Hematopoietic multipotent progenitor cell treated with erythropoietin and hydrocortisone succinate and interleukin-3 and kit ligand, for 17 days (in vitro differentiated cells): ENCODE results near the gene CLDN20.
"Not testable (repeated sequence)": the region's sequence is repeated elsewhere in the genome, so short reads cannot be mapped to it uniquely, and the experiment has no call there.

Experiments used
- DNase-seq: peaks from one replicate; pipeline ENCODE4 v3.0.0-alpha.2; 2015; ENCODE audit warnings: low spot score

CLDN20 gene

DNA sequence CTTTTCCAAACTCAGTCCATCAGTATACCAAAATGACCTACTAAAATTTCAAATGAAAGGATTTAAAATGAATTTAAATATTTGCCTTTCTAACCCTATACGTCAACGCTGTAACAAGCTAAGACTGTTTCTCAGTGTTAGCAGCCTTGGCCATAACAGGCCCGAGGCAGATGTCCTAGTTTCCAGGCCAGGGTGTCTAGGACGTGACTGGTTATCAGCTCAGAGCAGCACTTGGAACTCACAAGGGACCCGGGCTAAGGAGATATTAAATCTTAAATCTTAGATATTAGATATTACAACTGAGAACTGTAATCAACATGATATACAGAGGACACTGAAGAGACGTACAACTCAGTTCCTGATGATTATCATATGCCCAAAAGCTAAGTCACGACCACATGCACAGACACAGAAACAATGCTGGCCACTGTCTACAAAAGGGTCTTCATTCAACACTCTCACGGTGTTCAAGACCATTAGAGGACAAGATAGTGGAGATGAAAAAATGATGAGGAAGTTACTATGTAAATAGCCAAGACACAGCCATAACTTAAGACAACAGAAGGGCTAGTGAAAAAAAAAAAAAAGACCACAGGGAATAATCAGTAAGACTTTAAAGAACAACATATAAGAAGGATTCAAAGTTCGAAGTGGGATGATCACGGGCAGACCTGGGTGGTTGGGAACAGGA is at the start of gene CLDN20:
Gene CLDN20 (plus strand): TSS at position 641 of the 691 bp plus-strand sequence. CDS start 11,707 bp downstream, outside the sequence.
- no peak for DNase-seq

- no peak for DNase-seq
Measured at GRCh38 chr6:155215906-155216305, 47.9 kb upstream of the CLDN20 start.

DNA sequence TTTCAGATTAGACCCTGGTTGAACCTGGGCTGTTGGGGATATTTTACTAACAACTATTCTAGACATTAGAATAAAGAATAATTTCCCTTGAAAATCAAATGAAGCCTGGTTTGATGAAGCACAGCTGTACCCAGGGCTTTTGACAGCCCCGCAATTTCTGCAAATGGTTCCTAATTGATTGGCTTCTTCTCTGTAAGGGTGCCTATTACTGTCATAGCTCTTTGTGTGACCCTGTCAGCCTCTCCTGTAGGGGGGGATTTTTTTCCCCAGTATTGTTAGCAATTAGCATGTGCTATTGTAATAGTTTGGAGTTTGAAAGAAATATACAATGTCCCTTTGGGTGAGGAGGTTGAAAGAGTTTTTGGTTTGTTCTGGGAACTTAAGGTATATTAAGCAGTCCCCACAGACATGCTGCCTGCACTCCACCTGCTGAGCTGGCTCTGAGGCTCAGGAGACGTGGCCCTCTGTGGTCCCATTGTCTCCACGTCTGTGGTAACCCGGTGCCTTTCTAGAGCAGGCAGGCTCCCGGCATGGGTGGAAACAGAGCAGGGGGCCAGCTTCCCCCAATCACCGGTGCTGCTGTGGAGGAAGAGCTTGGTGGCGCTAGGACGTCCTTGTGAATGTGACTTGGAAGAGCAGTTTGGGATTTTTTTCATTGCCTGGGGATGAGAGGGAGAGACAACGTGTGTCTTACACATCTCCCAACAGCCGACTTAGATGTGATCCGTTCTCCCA is 47.3 kb upstream of the CLDN20 start:
- no peak for DNase-seq

GRCh38 chr6:155218711-155219110 is 45.1 kb upstream of the CLDN20 start:
- DNase-seq: not testable (repeated sequence)

DNA sequence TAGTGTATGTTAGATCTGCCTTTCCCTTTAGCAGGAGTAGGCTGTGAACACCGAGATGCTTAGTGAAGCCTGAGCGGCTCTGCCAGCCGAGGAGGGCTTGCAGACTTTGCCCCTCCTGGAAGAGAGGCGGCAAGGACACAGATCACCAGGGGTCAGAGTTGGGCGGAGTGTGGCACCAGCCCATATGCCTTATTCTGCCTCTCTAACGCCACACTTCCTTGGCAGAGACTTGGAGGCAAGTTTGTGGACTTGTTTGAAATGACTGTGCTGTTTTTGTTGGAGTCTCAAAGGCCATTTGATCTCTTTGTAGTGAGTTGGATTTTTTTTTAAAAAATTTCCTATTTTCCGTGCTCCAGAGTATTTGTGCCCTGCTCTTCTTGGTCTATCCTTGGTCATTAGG is 44.5 kb upstream of the CLDN20 start:
- DNase-seq: no peak

- DNase-seq: no peak
Measured at GRCh38 chr6:155219858-155220301, 43.9 kb upstream of the CLDN20 start.

- DNase-seq: no peak
Measured at GRCh38 chr6:155221086-155221485, 42.7 kb upstream of the CLDN20 start.

DNA sequence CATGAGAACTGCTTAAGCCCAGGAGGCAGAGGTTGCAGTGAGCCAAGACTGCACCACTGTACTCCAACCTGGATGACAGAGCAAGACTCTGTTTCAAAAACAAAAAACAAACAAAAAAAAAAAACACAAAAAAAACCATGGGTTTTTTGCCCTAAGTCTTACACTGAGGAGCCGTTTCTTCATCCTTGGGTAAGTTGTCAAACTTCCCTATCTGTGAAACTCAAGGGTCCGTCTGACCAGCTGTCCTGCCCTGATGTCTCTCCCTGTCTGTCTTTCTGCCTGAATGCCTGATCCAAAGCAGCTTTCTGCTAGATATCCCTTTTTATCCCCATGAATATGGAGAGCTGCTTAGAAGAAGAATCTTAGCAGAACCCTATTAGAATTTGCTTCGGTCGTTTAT is 41.3 kb upstream of the CLDN20 start:
- DNase-seq: no peak

GRCh38 chr6:155223646-155224451 is 40.0 kb upstream of the CLDN20 start:
- DNase-seq: no peak

DNA sequence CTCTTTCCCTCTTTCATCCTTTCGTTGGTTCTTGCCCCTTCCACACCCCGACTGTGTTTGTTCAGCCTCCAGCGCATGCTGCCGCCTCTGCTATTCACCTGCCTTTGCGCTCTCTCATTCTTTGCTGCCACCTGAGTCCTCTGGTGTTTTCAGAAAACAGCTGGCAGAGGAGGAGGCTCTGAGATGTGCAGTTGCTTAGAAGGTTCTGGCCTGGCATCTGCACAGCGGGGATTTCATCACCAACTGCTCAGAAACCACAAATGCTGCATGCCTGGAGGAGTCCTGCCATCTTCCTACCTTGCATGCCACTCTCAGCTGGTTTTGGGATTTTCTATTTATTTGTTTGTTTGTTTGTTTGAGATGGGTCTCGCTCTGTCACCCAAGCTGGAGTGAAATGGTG is 39.2 kb upstream of the CLDN20 start:
- no peak for DNase-seq

DNA sequence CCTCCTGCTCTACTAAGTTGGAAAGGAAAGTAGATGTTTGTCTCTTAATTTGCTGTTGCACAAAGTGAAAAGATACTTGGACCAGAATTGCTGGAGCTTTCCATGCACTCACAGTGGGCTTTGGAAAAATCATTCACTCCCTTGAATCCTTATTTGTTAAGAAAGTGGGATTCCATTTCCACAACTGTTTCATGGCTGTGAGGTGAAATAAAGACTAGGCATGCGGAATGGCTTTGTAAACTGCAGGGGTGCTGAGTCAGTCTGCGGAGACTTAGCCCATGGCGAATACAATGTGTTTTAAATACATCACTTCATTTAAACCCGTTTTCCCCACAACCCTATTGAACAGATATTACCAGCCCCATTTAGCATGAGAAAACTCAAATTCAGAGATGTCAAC is 36.8 kb upstream of the CLDN20 start:
- DNase-seq: no peak

GRCh38 chr6:155228546-155229166 is 35.2 kb upstream of the CLDN20 start:
- DNase-seq: no peak

DNA sequence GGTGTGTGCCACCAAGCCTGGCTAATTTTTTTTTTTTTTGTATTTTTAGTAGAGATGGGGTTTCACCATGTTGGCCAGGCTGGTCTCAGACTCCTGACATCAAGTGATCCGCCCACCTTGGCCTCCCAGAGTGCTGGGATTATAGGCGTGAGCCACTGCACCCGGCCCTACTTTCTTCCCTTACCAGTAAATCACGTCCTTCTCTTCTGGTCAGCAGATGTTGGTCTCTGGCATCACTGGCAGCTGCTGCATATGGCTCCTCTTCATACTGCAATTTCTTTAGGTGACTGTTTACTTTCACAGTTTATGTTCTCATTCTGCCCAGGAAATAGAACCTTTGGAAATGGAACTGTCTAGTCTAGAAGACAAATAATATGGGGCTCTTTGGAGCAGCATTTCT is 32.8 kb upstream of the CLDN20 start:
- not testable (repeated sequence) for DNase-seq

DNA sequence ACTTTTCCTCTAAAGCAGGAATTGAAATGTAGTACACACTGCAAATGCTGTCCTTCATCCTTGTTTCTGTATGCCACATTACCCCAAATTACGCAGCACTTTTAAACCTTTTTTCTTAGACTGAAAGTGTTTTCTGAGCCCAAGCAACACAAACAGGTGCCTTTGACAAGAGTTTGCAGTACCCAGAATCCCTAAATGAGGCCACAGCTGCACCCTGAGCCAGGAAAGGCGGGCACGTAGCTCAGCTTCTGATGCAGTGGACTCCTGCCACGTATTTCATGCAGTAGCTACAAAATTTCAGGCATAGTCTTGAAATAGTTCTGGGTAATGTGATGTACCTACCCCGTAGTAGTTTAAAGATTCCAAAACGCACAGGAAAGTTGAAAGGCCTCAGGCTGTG is 31.0 kb upstream of the CLDN20 start:
- DNase-seq: no peak

- no peak for DNase-seq
Measured at GRCh38 chr6:155234167-155234566, 29.6 kb upstream of the CLDN20 start.

DNA sequence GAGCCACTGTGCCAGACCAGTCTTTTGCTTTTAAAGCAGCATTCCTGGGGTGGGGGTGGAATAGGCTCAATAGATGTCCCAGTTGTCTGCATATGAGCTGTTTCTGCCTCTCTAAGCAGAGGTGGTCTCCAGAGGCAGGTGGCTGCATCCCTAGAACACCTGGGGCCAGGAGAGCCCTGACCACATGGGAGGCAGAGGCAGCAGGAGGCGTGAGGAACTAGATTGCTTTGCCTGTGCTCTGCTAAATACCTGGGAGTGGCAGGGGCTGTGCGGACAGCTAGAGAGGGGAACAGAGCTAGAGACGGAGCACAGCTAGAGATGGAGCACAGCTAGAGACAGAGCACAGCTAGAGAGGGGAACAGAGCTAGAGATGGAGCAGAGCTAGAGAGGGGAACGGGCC is 29.1 kb upstream of the CLDN20 start:
- no peak for DNase-seq

GRCh38 chr6:155235087-155235486 is 28.7 kb upstream of the CLDN20 start:
- DNase-seq: no peak

GRCh38 chr6:155237613-155238012 is 26.2 kb upstream of the CLDN20 start:
- DNase-seq: no peak

DNA sequence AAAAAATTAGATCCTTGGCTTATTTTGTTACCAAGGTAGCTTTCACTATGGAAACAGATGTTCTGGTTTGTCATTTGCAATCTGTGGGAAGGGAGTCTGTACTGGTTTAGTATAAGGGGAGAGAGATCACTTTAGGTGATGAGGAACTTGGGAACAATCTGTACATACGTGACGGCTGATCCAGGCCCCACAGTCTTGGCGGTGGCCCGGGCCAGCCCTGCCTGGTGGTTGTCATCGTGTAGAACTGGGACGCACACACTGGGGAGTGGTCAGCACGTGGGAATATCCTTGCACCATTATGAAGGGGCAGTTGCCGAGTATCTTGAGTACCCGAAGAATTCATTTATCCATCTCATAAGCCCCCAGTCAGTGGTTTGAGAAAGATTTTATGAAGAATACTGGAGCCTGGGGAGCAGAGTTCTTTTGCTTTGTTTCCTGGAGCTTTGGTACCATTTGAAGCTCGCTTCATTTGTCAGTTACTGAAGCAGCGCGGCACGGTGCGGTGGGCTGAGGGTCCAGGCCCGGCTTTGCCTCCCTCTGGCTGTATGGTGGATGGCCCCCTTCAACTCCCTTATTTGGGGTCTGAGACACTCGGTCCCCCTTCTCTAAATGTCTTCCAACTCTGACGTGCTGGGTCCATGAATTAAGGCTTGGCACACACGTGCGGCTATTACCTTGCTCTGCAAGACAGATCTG is 22.8 kb upstream of the CLDN20 start:
- no peak for DNase-seq

DNA sequence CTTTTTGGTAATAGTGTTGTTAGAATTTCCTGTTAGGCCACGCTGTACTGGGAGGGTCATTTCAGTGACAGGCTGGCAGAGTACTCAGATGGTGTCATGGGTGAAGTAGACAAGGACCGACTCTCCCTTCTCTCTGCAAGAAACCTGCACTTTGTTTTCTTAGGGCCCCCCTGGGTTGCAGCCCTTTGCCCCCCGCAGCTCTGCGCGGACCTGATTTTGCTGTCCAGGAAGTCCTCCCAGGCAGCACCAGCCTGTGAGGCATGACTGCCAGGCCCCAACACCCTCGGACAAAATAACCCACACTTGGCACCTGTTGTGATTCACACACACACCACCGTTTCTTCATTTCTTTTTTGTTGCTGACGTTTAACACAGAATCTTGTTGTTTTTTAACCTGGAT is 21.8 kb upstream of the CLDN20 start:
- no peak for DNase-seq

DNA sequence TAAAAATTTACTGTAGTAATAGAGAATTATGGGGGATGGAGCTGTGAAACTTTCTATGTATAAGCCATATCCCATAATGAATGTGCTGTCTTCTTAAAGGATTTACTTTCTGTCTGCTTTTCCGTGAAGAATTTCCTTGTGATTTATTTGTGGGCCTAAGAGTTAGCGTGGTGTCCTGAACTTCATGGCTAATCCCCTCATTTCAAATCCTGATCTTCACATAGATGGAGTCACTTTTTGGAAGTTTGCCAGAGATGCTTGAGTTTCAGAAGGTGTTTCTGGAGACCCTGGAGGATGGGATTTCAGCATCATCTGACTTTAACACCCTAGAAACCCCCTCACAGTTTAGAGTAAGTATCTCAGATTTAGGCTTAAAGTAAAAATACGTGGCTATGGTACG is 19.4 kb upstream of the CLDN20 start:
- no peak for DNase-seq

GRCh38 chr6:155245193-155245592 is 18.6 kb upstream of the CLDN20 start:
- DNase-seq: no peak
